Gastroesophageal sphincter (tissue), 3 donors: ENCODE data around the gene SLC6A19.

Experiments
- EP300 ChIP-seq: sonication (generic); formaldehyde crosslinking; IDR thresholded peaks from one replicate; pipeline ENCODE4 v1.6.1; 2017; ENCODE audit warnings: antibody characterized with exemption, mild to moderate bottlenecking
- POLR2A ChIP-seq, 2 donors: fragments of 450-650 bp; IDR thresholded peaks; one replicate each; pipeline ENCODE4 v1.6.1; 2017; ENCODE audit warnings: antibody characterized with exemption in 2 of 2, mild to moderate bottlenecking in 2 of 2, moderate library complexity in 1 of 2
- TF ChIP-seq, protein P1 (sequence below), 4 experiments: fragments of 200-600 bp in 2 of 4; fragments of 450-650 bp in 2 of 4; sonication (generic) in 1 of 4; IDR thresholded peaks; one replicate each; pipeline ENCODE4 v1.5.1; 2017 to 2019; ENCODE audit warnings: antibody characterized with exemption in 4 of 4, mild to moderate bottlenecking in 2 of 4, moderate library complexity in 2 of 4

DNA sequence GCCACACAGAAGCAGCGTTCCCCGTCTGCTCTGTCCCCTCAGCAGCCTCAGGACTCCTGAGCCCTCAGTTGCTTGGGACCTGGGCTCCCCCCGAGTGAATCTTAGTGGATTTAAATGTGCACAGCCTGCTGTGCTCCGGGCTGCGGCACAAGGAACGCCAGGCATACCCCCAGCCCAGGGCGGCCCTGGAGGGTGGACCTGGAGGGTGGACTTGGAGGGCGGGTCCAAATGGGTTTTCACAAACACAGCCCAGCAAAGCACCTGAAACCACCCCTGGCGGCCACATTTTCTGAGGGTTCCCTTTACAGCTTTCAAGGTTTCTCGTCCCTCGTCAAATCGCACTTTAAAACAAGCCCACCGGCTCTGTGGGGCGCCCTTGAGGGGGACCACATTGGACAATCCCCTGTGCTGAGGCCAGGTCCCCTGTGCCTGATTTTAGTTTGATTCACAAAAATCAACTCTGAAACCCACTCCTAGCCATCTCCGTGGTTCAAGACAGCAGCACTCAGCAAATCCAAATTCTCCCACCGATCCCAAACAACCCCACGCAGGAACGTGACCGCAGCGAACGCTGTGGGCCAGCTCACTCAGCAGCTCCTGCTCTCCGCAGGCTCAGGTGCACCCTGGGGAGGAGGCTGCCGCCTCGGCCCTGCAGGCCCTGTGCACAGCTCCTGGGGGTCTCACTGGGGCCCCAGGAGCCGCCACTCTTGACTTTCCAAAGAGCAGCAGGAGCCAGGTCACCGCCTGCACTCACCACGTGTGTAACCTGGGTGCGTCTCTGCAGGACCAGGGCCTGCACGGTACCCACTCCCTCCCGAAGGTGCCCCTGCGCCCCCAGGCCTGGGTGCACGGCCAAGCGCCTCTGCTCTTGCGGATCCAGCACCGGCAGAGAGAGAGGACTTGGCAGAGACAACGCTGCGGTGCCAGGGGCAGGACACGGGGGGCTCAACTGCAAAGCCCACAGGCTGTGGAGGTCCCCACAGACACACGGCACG lies 64.4 kb downstream of the SLC6A19 start:
- TF ChIP-seq, protein P1, sequence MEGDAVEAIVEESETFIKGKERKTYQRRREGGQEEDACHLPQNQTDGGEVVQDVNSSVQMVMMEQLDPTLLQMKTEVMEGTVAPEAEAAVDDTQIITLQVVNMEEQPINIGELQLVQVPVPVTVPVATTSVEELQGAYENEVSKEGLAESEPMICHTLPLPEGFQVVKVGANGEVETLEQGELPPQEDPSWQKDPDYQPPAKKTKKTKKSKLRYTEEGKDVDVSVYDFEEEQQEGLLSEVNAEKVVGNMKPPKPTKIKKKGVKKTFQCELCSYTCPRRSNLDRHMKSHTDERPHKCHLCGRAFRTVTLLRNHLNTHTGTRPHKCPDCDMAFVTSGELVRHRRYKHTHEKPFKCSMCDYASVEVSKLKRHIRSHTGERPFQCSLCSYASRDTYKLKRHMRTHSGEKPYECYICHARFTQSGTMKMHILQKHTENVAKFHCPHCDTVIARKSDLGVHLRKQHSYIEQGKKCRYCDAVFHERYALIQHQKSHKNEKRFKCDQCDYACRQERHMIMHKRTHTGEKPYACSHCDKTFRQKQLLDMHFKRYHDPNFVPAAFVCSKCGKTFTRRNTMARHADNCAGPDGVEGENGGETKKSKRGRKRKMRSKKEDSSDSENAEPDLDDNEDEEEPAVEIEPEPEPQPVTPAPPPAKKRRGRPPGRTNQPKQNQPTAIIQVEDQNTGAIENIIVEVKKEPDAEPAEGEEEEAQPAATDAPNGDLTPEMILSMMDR (IDR thresholded peaks at IDR 0.05): no peak
- TF ChIP-seq EP300: no peak
- no peak for TF ChIP-seq POLR2A (IDR thresholded peaks at IDR 0.05)
